ENCODE data around the gene BCL2L12. TPM values are rescaled to one million over a fixed set of nuclear protein-coding genes. Genes with fewer than 3 reads are reported as not detected.

Gene BCL2L12
- total and polyA plus RNA-seq, 2 of the 13 experiments (the other 11 are each of a cell fraction or from before 2014, with no cell fraction given), result 26.8 to 40.8 TPM

- TF ChIP-seq RARG (CRISPR knock-in tag; IDR thresholded peaks at IDR 0.05; ENCODE audit: low read depth) (no peak), YEATS4 (CRISPR knock-in tag; IDR thresholded peaks at IDR 0.05; ENCODE audit: borderline replicate concordance) (no peak), NAIF1 (CRISPR knock-in tag; IDR thresholded peaks at IDR 0.05; ENCODE audit: borderline replicate concordance) (no peak), ZNF607 (CRISPR knock-in tag; IDR thresholded peaks at IDR 0.05; ENCODE audit: borderline replicate concordance) (no peak), SNAPC5 (CRISPR knock-in tag; IDR thresholded peaks at IDR 0.05; ENCODE audit: borderline replicate concordance) (no peak), MLXIP (CRISPR knock-in tag; IDR thresholded peaks at IDR 0.05; ENCODE audit: borderline replicate concordance) (no peak), ZNF770 (CRISPR knock-in tag; IDR thresholded peaks at IDR 0.05) (no peak), ISX (CRISPR knock-in tag; conservative IDR thresholded peaks at IDR 0.05) (no peak), AGO2 (optimal IDR thresholded peaks at IDR 0.05; ENCODE audit: low read depth, low read length) (peak; percentile 96), NFE2L1 (CRISPR knock-in tag; IDR thresholded peaks at IDR 0.05; ENCODE audit: borderline replicate concordance) (no peak), ZNF784 (CRISPR knock-in tag; IDR thresholded peaks at IDR 0.05; ENCODE audit: borderline replicate concordance) (no peak), ZFP82 (CRISPR knock-in tag; IDR thresholded peaks at IDR 0.05; ENCODE audit: borderline replicate concordance) (no peak), ZNF251 (CRISPR knock-in tag; IDR thresholded peaks at IDR 0.05) (no peak), ZNF720 (CRISPR knock-in tag; IDR thresholded peaks at IDR 0.05) (no peak), ATF4 (CRISPR knock-in tag; IDR thresholded peaks at IDR 0.05) (no peak), YY1 (IDR thresholded peaks at IDR 0.05; ENCODE audit: insufficient read depth, insufficient replicate concordance, low read depth, low read length) (no peak), ZZZ3 (CRISPR knock-in tag; IDR thresholded peaks at IDR 0.05; ENCODE audit: borderline replicate concordance) (no peak), CBFB (CRISPR knock-in tag; IDR thresholded peaks at IDR 0.05) (no peak)
Observed at GRCh38 chr19:49689133-49690078, 23.7 kb downstream of the BCL2L12 start, which contains the start of gene ADM5 (continued).

Data from HepG2 (cell line).